ENCODE data around the gene LTBP3. TPM values are rescaled to one million over a fixed set of nuclear protein-coding genes. Genes with fewer than 3 reads are reported as not detected.

Gene LTBP3
- total RNA-seq, 2 experiments from 2014 or later, result 11.2 to 13.8 TPM

DNA sequence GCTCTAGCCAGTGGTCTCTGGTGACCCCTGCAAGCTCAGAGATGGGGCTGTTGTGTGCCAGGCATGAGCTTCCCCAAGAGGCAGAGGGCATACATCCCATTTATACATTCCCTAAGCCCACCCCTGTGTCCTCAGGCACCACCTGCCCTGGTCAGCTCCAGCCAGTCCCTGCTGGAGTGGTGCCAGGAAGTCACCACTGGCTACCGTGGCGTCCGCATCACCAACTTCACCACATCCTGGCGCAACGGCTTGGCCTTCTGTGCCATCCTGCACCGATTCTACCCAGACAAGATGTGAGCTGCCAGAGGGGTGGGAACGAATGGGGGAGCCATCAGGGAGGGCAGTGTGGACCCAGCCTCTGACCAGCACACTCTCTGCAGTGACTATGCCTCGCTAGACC is 25.9 kb upstream of the LTBP3 start:
- POLR2A ChIA-PET, result interaction anchor here (0.8 kb wide), 1 partner anchor 14 kb away, joined by 3 read pairs; the partner anchor contains the start of gene ZNRD2

DNA sequence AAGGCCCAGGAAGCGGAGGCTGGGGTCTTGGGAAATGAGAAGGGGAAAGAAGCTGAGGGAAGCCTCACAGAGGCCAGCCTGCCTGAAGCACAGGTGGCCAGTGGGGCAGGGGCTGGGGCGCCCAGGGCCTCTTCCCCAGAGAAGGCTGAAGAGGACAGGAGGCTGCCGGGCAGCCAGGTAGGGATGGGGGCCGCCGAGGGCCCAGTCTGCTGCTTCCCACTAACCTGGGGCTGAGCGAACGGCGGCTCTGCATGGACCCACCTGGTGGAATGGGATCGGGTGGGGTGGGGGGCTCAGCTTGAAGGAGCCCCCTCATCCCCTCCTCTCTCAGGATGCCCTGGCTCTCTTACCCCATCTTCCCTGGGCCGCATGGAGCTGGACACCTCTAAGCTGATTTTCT is 25.4 kb upstream of the LTBP3 start:
- H3K9me3 ChIP-seq (ENCODE audit: low read length), result no peaks in the 10 kb centered on the region
- POLR2A ChIA-PET, result interaction anchor here (0.8 kb wide), 1 partner anchor 13 kb away, joined by 3 read pairs; the partner anchor contains the start of gene ZNRD2
- no peaks in the 10 kb centered on the region for H3K79me2 ChIP-seq (ENCODE audit: insufficient read depth, low read depth, low read length)
- TF ChIP-seq EZH2phosphoT487 (IDR thresholded peaks at IDR 0.05; ENCODE audit: borderline replicate concordance, low read depth, low read length), result no peak
- TF ChIP-seq, protein P1, sequence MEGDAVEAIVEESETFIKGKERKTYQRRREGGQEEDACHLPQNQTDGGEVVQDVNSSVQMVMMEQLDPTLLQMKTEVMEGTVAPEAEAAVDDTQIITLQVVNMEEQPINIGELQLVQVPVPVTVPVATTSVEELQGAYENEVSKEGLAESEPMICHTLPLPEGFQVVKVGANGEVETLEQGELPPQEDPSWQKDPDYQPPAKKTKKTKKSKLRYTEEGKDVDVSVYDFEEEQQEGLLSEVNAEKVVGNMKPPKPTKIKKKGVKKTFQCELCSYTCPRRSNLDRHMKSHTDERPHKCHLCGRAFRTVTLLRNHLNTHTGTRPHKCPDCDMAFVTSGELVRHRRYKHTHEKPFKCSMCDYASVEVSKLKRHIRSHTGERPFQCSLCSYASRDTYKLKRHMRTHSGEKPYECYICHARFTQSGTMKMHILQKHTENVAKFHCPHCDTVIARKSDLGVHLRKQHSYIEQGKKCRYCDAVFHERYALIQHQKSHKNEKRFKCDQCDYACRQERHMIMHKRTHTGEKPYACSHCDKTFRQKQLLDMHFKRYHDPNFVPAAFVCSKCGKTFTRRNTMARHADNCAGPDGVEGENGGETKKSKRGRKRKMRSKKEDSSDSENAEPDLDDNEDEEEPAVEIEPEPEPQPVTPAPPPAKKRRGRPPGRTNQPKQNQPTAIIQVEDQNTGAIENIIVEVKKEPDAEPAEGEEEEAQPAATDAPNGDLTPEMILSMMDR (conservative IDR thresholded peaks at IDR 0.05; ENCODE audit: low read length), result no peak
- H2AFZ ChIP-seq (ENCODE audit: low read length), result no peak overlapping the region
- intact Hi-C loops (cut with micrococcal nuclease; ENCODE audit: unreplicated experiment), result no loop called here
- H3K9me2 ChIP-seq (ENCODE audit: insufficient read depth, low read length), result no peaks in the 10 kb centered on the region
- no peak overlapping the region for H3K27ac ChIP-seq (ENCODE audit: low read depth, low read length, poor library complexity, severe bottlenecking)
- CTCF ChIA-PET (ENCODE audit: unreplicated experiment), result no interaction called here
- no peak overlapping the region for H3K4me3 ChIP-seq (ENCODE audit: low read depth, low read length, poor library complexity, severe bottlenecking)
- BruUV-seq (replicated peaks), result no TSS peak
- no peak overlapping the region for H3K4me2 ChIP-seq (ENCODE audit: low read length)
- peaks cover 35% of the 10 kb centered on the region for H3K36me3 ChIP-seq (ENCODE audit: insufficient read depth, low read length)
- H4K20me1 ChIP-seq (ENCODE audit: insufficient read depth, low read length), result no peaks in the 10 kb centered on the region
- no peak for DNase-seq (ENCODE audit: low spot score)
- H3K4me1 ChIP-seq (ENCODE audit: insufficient read depth, low read length, poor library complexity, severe bottlenecking), result peaks cover 22% of the 10 kb centered on the region

More for the DNA sequence above, 25.9 kb upstream of the LTBP3 start:
- no peaks in the 10 kb centered on the region for H4K20me1 ChIP-seq (ENCODE audit: insufficient read depth, low read length)
- H3K9me3 ChIP-seq (ENCODE audit: low read length), result no peaks in the 10 kb centered on the region
- no peak for TF ChIP-seq EZH2phosphoT487 (IDR thresholded peaks at IDR 0.05; ENCODE audit: borderline replicate concordance, low read depth, low read length)
- TF ChIP-seq, protein P1 (conservative IDR thresholded peaks at IDR 0.05; ENCODE audit: low read length), result no peak
- no peaks in the 10 kb centered on the region for H3K79me2 ChIP-seq (ENCODE audit: insufficient read depth, low read depth, low read length)
- H3K4me2 ChIP-seq (ENCODE audit: low read length), result no peak overlapping the region
- no peaks in the 10 kb centered on the region for H3K9me2 ChIP-seq (ENCODE audit: insufficient read depth, low read length)
- no peak overlapping the region for H3K4me3 ChIP-seq (ENCODE audit: low read depth, low read length, poor library complexity, severe bottlenecking)
- CTCF ChIA-PET (ENCODE audit: unreplicated experiment), result no interaction called here
- H3K4me1 ChIP-seq (ENCODE audit: insufficient read depth, low read length, poor library complexity, severe bottlenecking), result peaks cover 27% of the 10 kb centered on the region
- H2AFZ ChIP-seq (ENCODE audit: low read length), result no peak overlapping the region
- intact Hi-C loops (cut with micrococcal nuclease; ENCODE audit: unreplicated experiment), result no loop called here
- no peak for DNase-seq (ENCODE audit: low spot score)
- no TSS peak for BruUV-seq (replicated peaks)
- H3K36me3 ChIP-seq (ENCODE audit: insufficient read depth, low read length), result peaks cover 35% of the 10 kb centered on the region
- H3K27ac ChIP-seq (ENCODE audit: low read depth, low read length, poor library complexity, severe bottlenecking), result no peak overlapping the region

DNA sequence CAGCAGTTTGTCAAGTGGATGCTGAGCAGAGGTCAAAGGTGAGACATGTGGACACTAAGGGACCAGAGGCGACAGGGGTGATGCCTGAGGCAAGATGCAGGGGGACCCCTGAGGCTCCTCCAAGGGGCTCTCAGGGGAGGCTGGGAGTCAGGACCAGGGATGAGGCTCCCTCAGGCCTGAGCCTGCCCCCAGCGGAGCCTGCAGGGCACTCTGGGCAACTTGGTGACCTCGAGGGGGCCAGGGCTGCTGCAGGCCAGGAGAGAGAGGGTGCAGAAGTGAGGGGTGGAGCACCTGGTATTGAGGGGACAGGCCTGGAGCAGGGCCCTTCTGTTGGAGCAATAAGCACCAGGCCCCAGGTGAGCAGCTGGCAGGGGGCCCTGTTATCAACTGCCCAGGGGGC is 23.8 kb upstream of the LTBP3 start:
- no peaks in the 10 kb centered on the region for H3K9me2 ChIP-seq (ENCODE audit: insufficient read depth, low read length)
- no peak overlapping the region for H2AFZ ChIP-seq (ENCODE audit: low read length)
- H3K4me2 ChIP-seq (ENCODE audit: low read length), result no peak overlapping the region
- peaks cover 18% of the 10 kb centered on the region for H3K4me1 ChIP-seq (ENCODE audit: insufficient read depth, low read length, poor library complexity, severe bottlenecking)
- intact Hi-C loops (cut with micrococcal nuclease; ENCODE audit: unreplicated experiment), result no loop called here
- DNase-seq (ENCODE audit: low spot score), result no peak
- CTCF ChIA-PET (ENCODE audit: unreplicated experiment), result no interaction called here
- POLR2A ChIA-PET, result no interaction called here
- H3K9me3 ChIP-seq (ENCODE audit: low read length), result no peaks in the 10 kb centered on the region
- peaks cover 35% of the 10 kb centered on the region for H3K36me3 ChIP-seq (ENCODE audit: insufficient read depth, low read length)
- no peak overlapping the region for H3K27ac ChIP-seq (ENCODE audit: low read depth, low read length, poor library complexity, severe bottlenecking)
- H3K79me2 ChIP-seq (ENCODE audit: insufficient read depth, low read depth, low read length), result peaks cover under 1% of the 10 kb centered on the region; the same call in 1 of the 2 replicates
- TF ChIP-seq EZH2phosphoT487 (IDR thresholded peaks at IDR 0.05; ENCODE audit: borderline replicate concordance, low read depth, low read length), result no peak
- TF ChIP-seq, protein P1 (conservative IDR thresholded peaks at IDR 0.05; ENCODE audit: low read length), result no peak
- no peak overlapping the region for H3K4me3 ChIP-seq (ENCODE audit: low read depth, low read length, poor library complexity, severe bottlenecking)
- BruUV-seq (replicated peaks), result no TSS peak
- no peaks in the 10 kb centered on the region for H4K20me1 ChIP-seq (ENCODE audit: insufficient read depth, low read length)

All from OCI-LY7 (cell line).